Measurements from ENCODE around the gene ADIPOR2. TPM values are rescaled to one million over a fixed set of nuclear protein-coding genes. Genes with fewer than 3 reads are reported as not detected.

ADIPOR2 gene
- total RNA-seq, 1 donor from 2014 or later = 54.0 TPM

GRCh38 chr12:1832801-1833595 is 142.1 kb downstream of the ADIPOR2 start:
- Histone ChIP-seq H3K27ac (no peak overlapping the region), H3K36me3 (no peaks in the 10 kb centered on the region), H3K4me1 (peaks cover 4% of the 10 kb centered on the region), H3K9me3 (no peaks in the 10 kb centered on the region), H3K27me3 (peaks cover 5% of the 10 kb centered on the region), H3K4me3 (no peak overlapping the region)
- DNase-seq (ENCODE audit: extremely low spot score in 2 of 2) = no peak
- intact Hi-C loops (cut with DNase I) = no loop called here
- TF ChIP-seq POLR2AphosphoS5 (IDR thresholded peaks at IDR 0.05; ENCODE audit: insufficient read depth in 1 of 2, low read depth in 1 of 2) (no peak), CTCF (IDR thresholded peaks at IDR 0.05) (no peak), POLR2A (IDR thresholded peaks at IDR 0.05) (no peak)

GRCh38 chr12:1833596-1834028 is 142.7 kb downstream of the ADIPOR2 start:
- Histone ChIP-seq H3K4me3 (no peak overlapping the region), H3K9me3 (no peaks in the 10 kb centered on the region), H3K36me3 (no peaks in the 10 kb centered on the region), H3K4me1 (peaks cover 4% of the 10 kb centered on the region), H3K27ac (no peak overlapping the region), H3K27me3 (peaks cover 5% of the 10 kb centered on the region)
- intact Hi-C loops (cut with DNase I) = no loop called here
- no peak for TF ChIP-seq CTCF (IDR thresholded peaks at IDR 0.05)
- TF ChIP-seq POLR2AphosphoS5 (IDR thresholded peaks at IDR 0.05; ENCODE audit: insufficient read depth in 1 of 2, low read depth in 1 of 2) = no peak
- TF ChIP-seq POLR2A (IDR thresholded peaks at IDR 0.05) = no peak
- DNase-seq (ENCODE audit: extremely low spot score in 2 of 2) = no peak

GRCh38 chr12:1834186-1834925 is 143.5 kb downstream of the ADIPOR2 start:
- peaks cover 4% of the 10 kb centered on the region for H3K4me1 ChIP-seq
- H3K9me3 ChIP-seq = no peaks in the 10 kb centered on the region
- intact Hi-C loops (cut with DNase I) = no loop called here
- no peak overlapping the region for H3K27ac ChIP-seq
- H3K27me3 ChIP-seq = peaks cover 5% of the 10 kb centered on the region
- no peaks in the 10 kb centered on the region for H3K36me3 ChIP-seq
- no peak for TF ChIP-seq POLR2AphosphoS5 (IDR thresholded peaks at IDR 0.05; ENCODE audit: insufficient read depth in 1 of 2, low read depth in 1 of 2)
- DNase-seq (ENCODE audit: extremely low spot score in 2 of 2) = no peak
- H3K4me3 ChIP-seq = no peak overlapping the region

- TF ChIP-seq POLR2AphosphoS5 (IDR thresholded peaks at IDR 0.05; ENCODE audit: insufficient read depth in 1 of 2, low read depth in 1 of 2) = no peak
- TF ChIP-seq CTCF (IDR thresholded peaks at IDR 0.05) = no peak
- TF ChIP-seq POLR2A (IDR thresholded peaks at IDR 0.05) = no peak
- Histone ChIP-seq H3K27me3 (peaks cover 5% of the 10 kb centered on the region), H3K4me1 (peaks cover 4% of the 10 kb centered on the region), H3K9me3 (no peaks in the 10 kb centered on the region), H3K36me3 (no peaks in the 10 kb centered on the region), H3K27ac (no peak overlapping the region), H3K4me3 (no peak overlapping the region)
- DNase-seq (ENCODE audit: extremely low spot score in 2 of 2) = no peak
- intact Hi-C loops (cut with DNase I) = no loop called here
These were observed 144.6 kb downstream of the ADIPOR2 start for GRCh38 chr12:1835211-1836131.

GRCh38 chr12:1836241-1836803 is 145.5 kb downstream of the ADIPOR2 start:
- TF ChIP-seq POLR2AphosphoS5 (IDR thresholded peaks at IDR 0.05; ENCODE audit: insufficient read depth in 1 of 2, low read depth in 1 of 2) (no peak), POLR2A (IDR thresholded peaks at IDR 0.05) (no peak), CTCF (IDR thresholded peaks at IDR 0.05) (no peak)
- intact Hi-C loops (cut with DNase I) = no loop called here
- Histone ChIP-seq H3K9me3 (no peaks in the 10 kb centered on the region), H3K4me1 (no peaks in the 10 kb centered on the region), H3K27ac (no peak overlapping the region), H3K27me3 (peaks cover 2% of the 10 kb centered on the region), H3K4me3 (no peak overlapping the region), H3K36me3 (no peaks in the 10 kb centered on the region)
- no peak for DNase-seq (ENCODE audit: extremely low spot score in 2 of 2)
